ENCODE results near the gene DISP3. TPM values are rescaled to one million over a fixed set of nuclear protein-coding genes. Genes with fewer than 3 reads are reported as not detected.

Gene DISP3
- total and polyA plus RNA-seq, 10 donors: 0.06 to 0.69 (median 0.43) TPM

DNA sequence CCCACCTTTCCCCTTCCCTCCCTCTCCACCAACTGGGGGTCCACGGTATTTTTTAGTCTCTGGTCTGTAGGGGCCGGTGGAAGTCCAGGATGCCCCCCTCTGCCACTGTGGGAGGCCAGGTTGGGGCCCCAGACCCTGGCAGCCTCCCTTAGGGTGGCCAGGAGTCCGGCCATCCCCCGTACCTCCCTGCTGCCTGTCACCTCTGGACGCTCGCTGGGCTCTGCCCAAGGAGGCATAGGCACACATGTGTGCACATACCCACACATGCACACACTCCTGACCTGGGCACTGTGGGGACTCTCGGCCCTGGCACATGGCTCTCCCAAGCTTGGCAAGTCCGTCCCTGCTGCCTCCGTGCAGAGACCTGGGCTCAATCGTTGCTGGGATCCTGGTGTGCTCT is 53.0 kb downstream of the DISP3 start:
- H3K4me1 ChIP-seq: no peaks in the 10 kb centered on the region
- no peak for TF ChIP-seq POLR2A (IDR thresholded peaks at IDR 0.05)
- no peak for TF ChIP-seq POLR2AphosphoS5 (IDR thresholded peaks at IDR 0.05)
- TF ChIP-seq, protein P1, sequence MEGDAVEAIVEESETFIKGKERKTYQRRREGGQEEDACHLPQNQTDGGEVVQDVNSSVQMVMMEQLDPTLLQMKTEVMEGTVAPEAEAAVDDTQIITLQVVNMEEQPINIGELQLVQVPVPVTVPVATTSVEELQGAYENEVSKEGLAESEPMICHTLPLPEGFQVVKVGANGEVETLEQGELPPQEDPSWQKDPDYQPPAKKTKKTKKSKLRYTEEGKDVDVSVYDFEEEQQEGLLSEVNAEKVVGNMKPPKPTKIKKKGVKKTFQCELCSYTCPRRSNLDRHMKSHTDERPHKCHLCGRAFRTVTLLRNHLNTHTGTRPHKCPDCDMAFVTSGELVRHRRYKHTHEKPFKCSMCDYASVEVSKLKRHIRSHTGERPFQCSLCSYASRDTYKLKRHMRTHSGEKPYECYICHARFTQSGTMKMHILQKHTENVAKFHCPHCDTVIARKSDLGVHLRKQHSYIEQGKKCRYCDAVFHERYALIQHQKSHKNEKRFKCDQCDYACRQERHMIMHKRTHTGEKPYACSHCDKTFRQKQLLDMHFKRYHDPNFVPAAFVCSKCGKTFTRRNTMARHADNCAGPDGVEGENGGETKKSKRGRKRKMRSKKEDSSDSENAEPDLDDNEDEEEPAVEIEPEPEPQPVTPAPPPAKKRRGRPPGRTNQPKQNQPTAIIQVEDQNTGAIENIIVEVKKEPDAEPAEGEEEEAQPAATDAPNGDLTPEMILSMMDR (IDR thresholded peaks at IDR 0.05 in 8 of 11, conservative IDR thresholded peaks at IDR 0.05 in 3 of 11): no peak
- peaks cover 0 to 8% (median 0%) of the 10 kb centered on the region in 7 donors for H3K27me3 ChIP-seq (replicated peaks in 1 of 7)
- DNase-seq: peak; percentile 69
- H3K9me3 ChIP-seq: no peaks in the 10 kb centered on the region
- 31 to 91% (median 82%) methylated on average over 2 to 10 of the region's 10 CpGs for WGBS, 5 donors
- no peaks in the 10 kb centered on the region for H3K36me3 ChIP-seq
- intact Hi-C loops (cut with DNase I; ENCODE audit: low total_unique reads): no loop called here
- no peak overlapping the region for H3K4me3 ChIP-seq
- no peak overlapping the region for H3K27ac ChIP-seq

- intact Hi-C loops (cut with DNase I; ENCODE audit: low total_unique reads): no loop called here
- TF ChIP-seq POLR2AphosphoS5 (IDR thresholded peaks at IDR 0.05) (no peak), POLR2A (IDR thresholded peaks at IDR 0.05) (no peak)
- TF ChIP-seq, protein P1 (IDR thresholded peaks at IDR 0.05 in 8 of 11, conservative IDR thresholded peaks at IDR 0.05 in 3 of 11): no peak
- Histone ChIP-seq H3K4me3 (no peak overlapping the region), H3K4me1 (no peaks in the 10 kb centered on the region), H3K9me3 (no peaks in the 10 kb centered on the region), H3K27ac (no peak overlapping the region), H3K36me3 (no peaks in the 10 kb centered on the region), H3K27me3 (replicated peaks in 1 of 7) (peaks cover 0 to 27% (median 0%) of the 10 kb centered on the region in 7 donors)
- WGBS, 5 donors: 80 to 92% (median 91%) methylated on average over 9 to 21 of the region's 21 CpGs
- DNase-seq: peak; percentile 55
Measured at GRCh38 chr1:11533790-11534787, 55.1 kb downstream of the DISP3 start.

DNA sequence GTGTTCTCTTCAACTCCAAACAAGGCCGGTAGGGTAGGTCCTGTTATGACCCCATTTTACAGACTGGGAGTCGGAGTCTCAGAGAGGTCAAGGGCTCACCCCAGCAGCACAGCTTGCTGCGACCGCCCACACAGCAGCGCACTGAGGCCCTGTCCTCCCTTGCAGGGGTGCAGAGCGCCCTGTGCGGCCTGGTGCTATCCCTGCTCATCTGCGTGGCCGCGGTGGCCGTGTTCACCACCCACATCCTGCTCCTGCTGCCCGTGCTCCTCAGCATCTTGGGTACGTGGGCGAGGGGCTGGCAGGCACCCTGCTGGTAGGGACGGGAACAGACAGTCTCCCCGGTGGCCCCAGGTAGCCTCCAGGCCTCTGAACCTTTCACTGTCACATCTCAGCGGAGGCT is 55.9 kb downstream of the DISP3 start:
- H3K4me1 ChIP-seq: no peaks in the 10 kb centered on the region
- 78 to 92% (median 81%) methylated on average over 2 to 17 of the region's 17 CpGs for WGBS, 5 donors
- peaks cover 0 to 31% (median 0%) of the 10 kb centered on the region in 7 donors for H3K27me3 ChIP-seq (replicated peaks in 1 of 7)
- peak; percentile 38 for DNase-seq
- no peaks in the 10 kb centered on the region for H3K36me3 ChIP-seq
- no peak overlapping the region for H3K4me3 ChIP-seq
- TF ChIP-seq POLR2A (IDR thresholded peaks at IDR 0.05) (no peak), POLR2AphosphoS5 (IDR thresholded peaks at IDR 0.05) (no peak)
- TF ChIP-seq, protein P1 (IDR thresholded peaks at IDR 0.05 in 8 of 11, conservative IDR thresholded peaks at IDR 0.05 in 3 of 11): no peak
- no peak overlapping the region for H3K27ac ChIP-seq
- H3K9me3 ChIP-seq: no peaks in the 10 kb centered on the region
- intact Hi-C loops (cut with DNase I; ENCODE audit: low total_unique reads): no loop called here

DNA sequence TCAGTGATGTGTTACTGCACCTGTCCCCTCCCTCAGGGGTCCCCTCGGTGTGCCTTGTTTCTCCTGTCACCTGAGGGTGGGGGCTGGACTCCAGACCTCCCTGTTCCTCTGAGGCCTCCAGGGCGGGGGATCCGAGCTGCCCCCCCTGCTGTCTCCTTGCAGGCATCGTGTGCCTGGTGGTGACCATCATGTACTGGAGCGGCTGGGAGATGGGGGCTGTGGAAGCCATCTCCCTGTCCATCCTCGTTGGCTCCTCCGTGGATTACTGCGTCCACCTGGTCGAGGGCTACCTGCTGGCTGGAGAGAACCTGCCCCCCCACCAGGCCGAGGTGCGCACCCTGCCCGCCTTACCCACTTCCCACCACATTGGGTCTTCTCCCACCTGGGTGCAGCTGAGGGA is 56.4 kb downstream of the DISP3 start:
- H3K27ac ChIP-seq: no peak overlapping the region
- 88 to 95% (median 92%) methylated on average over 12 of the region's 12 CpGs for WGBS, 5 donors
- no peaks in the 10 kb centered on the region for H3K9me3 ChIP-seq
- DNase-seq: peak; percentile 43
- H3K36me3 ChIP-seq: no peaks in the 10 kb centered on the region
- TF ChIP-seq, protein P1 (IDR thresholded peaks at IDR 0.05 in 8 of 11, conservative IDR thresholded peaks at IDR 0.05 in 3 of 11): no peak
- TF ChIP-seq POLR2A (IDR thresholded peaks at IDR 0.05) (no peak), POLR2AphosphoS5 (IDR thresholded peaks at IDR 0.05) (no peak)
- H3K4me3 ChIP-seq: no peak overlapping the region
- H3K4me1 ChIP-seq: no peaks in the 10 kb centered on the region
- intact Hi-C loops (cut with DNase I; ENCODE audit: low total_unique reads): no loop called here
- peaks cover 0 to 36% (median 0%) of the 10 kb centered on the region in 7 donors for H3K27me3 ChIP-seq (replicated peaks in 1 of 7)

Data from spleen (tissue), 11 donors.